Activated T-cell treated with anti-CD3 and anti-CD28 coated beads, Interleukin-2, amount 50 U/mL, for 72 hours (primary cell): Measurements from ENCODE around the gene FANCF. TPM values are rescaled to one million over a fixed set of nuclear protein-coding genes. Genes with fewer than 3 reads are reported as not detected.

Source experiments
- ATAC-seq, 2 donors: fragments of 150-1000 bp; cut with Tn5 transposase; replicated peaks in 1 of 2; 2 replicates each; pipeline ENCODE4 v1.10.0; 2021; ENCODE audit warnings: moderate library complexity in 2 of 2, mild to moderate bottlenecking in 1 of 2
- DNase-seq, 2 donors: peaks; one replicate each; pipeline ENCODE4 v3.0.0; 2021 to 2022; ENCODE audit warnings: mixed read lengths in 1 of 2
- H3K27ac Mint-ChIP-seq: one replicate; pipeline ENCODE4 v1.8.0; 2022; ENCODE audit warnings: mild to moderate bottlenecking, moderate library complexity, mixed read lengths
- H3K27me3 Mint-ChIP-seq: one replicate; pipeline ENCODE4 v1.8.0; 2022; ENCODE audit warnings: low read depth, mixed read lengths
- H3K36me3 Mint-ChIP-seq, 2 donors: one replicate each; pipeline ENCODE4 v1.8.0; 2022; ENCODE audit warnings: mixed read lengths in 2 of 2, mild to moderate bottlenecking in 1 of 2; ENCODE audit not compliant: insufficient read depth in 2 of 2
- H3K4me1 Mint-ChIP-seq: one replicate; pipeline ENCODE4 v1.8.0; 2022; ENCODE audit warnings: low read depth, mixed read lengths
- H3K4me3 Mint-ChIP-seq, 2 donors: one replicate each; pipeline ENCODE4 v1.8.0; 2022; ENCODE audit warnings: mild to moderate bottlenecking in 2 of 2, mixed read lengths in 2 of 2, moderate library complexity in 2 of 2
- H3K9me3 Mint-ChIP-seq, 2 donors: one replicate each; pipeline ENCODE4 v1.8.0; 2022; ENCODE audit warnings: mixed read lengths in 2 of 2
- total RNA-seq, 2 donors: library from RNA; stranded (reverse); gene quantifications; one replicate each; pipeline ENCODE4 v1.2.3, GENCODE V29; 2022

FANCF gene
- total RNA-seq, 2 donors from 2014 or later, result 12.6 to 13.9 TPM

- H3K4me3 Mint-ChIP-seq, result no peak overlapping the region
- H3K27me3 Mint-ChIP-seq, result peaks cover 15% of the 10 kb centered on the region
- H3K4me1 Mint-ChIP-seq, result no peaks in the 10 kb centered on the region
- H3K9me3 Mint-ChIP-seq, result peaks cover 0 to 1% of the 10 kb centered on the region in 2 donors
- no peak for DNase-seq
- H3K27ac Mint-ChIP-seq, result no peak overlapping the region
- ATAC-seq, result no peak
- H3K36me3 Mint-ChIP-seq, result peaks cover 1 to 2% of the 10 kb centered on the region in 2 donors
Measured at GRCh38 chr11:22597062-22597461, 28.6 kb downstream of the FANCF start.

GRCh38 chr11:22584976-22585375 is 40.6 kb downstream of the FANCF start:
- no peak overlapping the region for H3K4me3 Mint-ChIP-seq
- no peak overlapping the region for H3K27ac Mint-ChIP-seq
- H3K4me1 Mint-ChIP-seq, result no peaks in the 10 kb centered on the region
- no peaks in the 10 kb centered on the region for H3K9me3 Mint-ChIP-seq
- no peak for DNase-seq
- no peak for ATAC-seq
- H3K36me3 Mint-ChIP-seq, result no peaks in the 10 kb centered on the region
- H3K27me3 Mint-ChIP-seq, result peaks cover 12% of the 10 kb centered on the region

GRCh38 chr11:22583963-22584492 is 41.6 kb downstream of the FANCF start:
- ATAC-seq (no peak), DNase-seq (no peak)
- H3K36me3 Mint-ChIP-seq, result no peaks in the 10 kb centered on the region
- no peak overlapping the region for H3K27ac Mint-ChIP-seq
- H3K9me3 Mint-ChIP-seq, result no peaks in the 10 kb centered on the region
- H3K4me3 Mint-ChIP-seq, result no peak overlapping the region
- peaks cover 12% of the 10 kb centered on the region for H3K27me3 Mint-ChIP-seq
- no peaks in the 10 kb centered on the region for H3K4me1 Mint-ChIP-seq

- H3K4me3 Mint-ChIP-seq, result no peak overlapping the region
- H3K36me3 Mint-ChIP-seq, result no peaks in the 10 kb centered on the region
- H3K9me3 Mint-ChIP-seq, result no peaks in the 10 kb centered on the region
- DNase-seq (no peak), ATAC-seq (no peak)
- no peaks in the 10 kb centered on the region for H3K4me1 Mint-ChIP-seq
- H3K27me3 Mint-ChIP-seq, result peaks cover 12% of the 10 kb centered on the region
- no peak overlapping the region for H3K27ac Mint-ChIP-seq
Measured at GRCh38 chr11:22582151-22582410, 43.5 kb downstream of the FANCF start.

GRCh38 chr11:22581354-22582150 is 44.1 kb downstream of the FANCF start:
- Mint-ChIP-seq H3K4me1 (no peaks in the 10 kb centered on the region), H3K4me3 (no peak overlapping the region), H3K9me3 (no peaks in the 10 kb centered on the region), H3K27me3 (peaks cover 12% of the 10 kb centered on the region), H3K27ac (no peak overlapping the region), H3K36me3 (no peaks in the 10 kb centered on the region)
- ATAC-seq (no peak), DNase-seq (no peak)

- H3K4me3 Mint-ChIP-seq, result no peak overlapping the region
- H3K36me3 Mint-ChIP-seq, result no peaks in the 10 kb centered on the region
- ATAC-seq (no peak), DNase-seq (no peak)
- H3K4me1 Mint-ChIP-seq, result no peaks in the 10 kb centered on the region
- peaks cover 12% of the 10 kb centered on the region for H3K27me3 Mint-ChIP-seq
- no peak overlapping the region for H3K27ac Mint-ChIP-seq
- no peaks in the 10 kb centered on the region for H3K9me3 Mint-ChIP-seq
Measured at GRCh38 chr11:22577854-22578253, 47.8 kb downstream of the FANCF start.

Other genes starting within 250 kb of the FANCF start
- gene GAS2, start 40.8 kb upstream of the FANCF start, total RNA-seq, result 1 to 10 TPM; 2.0 to 2.5 TPM
- gene SVIP, start 204.0 kb upstream of the FANCF start, total RNA-seq, result 10 to 100 TPM; 48.3 to 50.7 TPM
- gene CCDC179, start 234.7 kb upstream of the FANCF start, total RNA-seq, result not detected